Ishikawa (cell line): ENCODE results near the gene UHRF2.
A peak's percentile ranks its signal among the peaks of the same experiment; 100 is the strongest.

Source experiments
- CEBPB ChIP-seq: IDR thresholded peaks from 2 replicates; pipeline ENCODE4 v1.6.1; 2012
- CREB1 ChIP-seq: IDR thresholded peaks from 2 replicates; pipeline ENCODE4 v1.6.1; 2012; ENCODE audit warnings: low read depth
- EGR1 ChIP-seq: IDR thresholded peaks from 2 replicates; pipeline ENCODE4 v1.6.1; 2012
- EP300 ChIP-seq: IDR thresholded peaks from 2 replicates; pipeline ENCODE4 v1.6.1; 2012; ENCODE audit warnings: borderline replicate concordance
- FOXM1 ChIP-seq: IDR thresholded peaks from 2 replicates; pipeline ENCODE4 v1.6.1; 2012; ENCODE audit warnings: low read depth, borderline replicate concordance
- NFIC ChIP-seq: IDR thresholded peaks from 2 replicates; pipeline ENCODE4 v1.6.1; 2012
- RAD21 ChIP-seq: IDR thresholded peaks from 2 replicates; pipeline ENCODE4 v1.6.1; 2012; ENCODE audit warnings: low read depth
- TAF1 ChIP-seq: IDR thresholded peaks from 2 replicates; pipeline ENCODE4 v1.6.1; 2012; ENCODE audit warnings: low read depth, mild to moderate bottlenecking
- TCF12 ChIP-seq: IDR thresholded peaks from 2 replicates; pipeline ENCODE4 v1.6.1; 2012; ENCODE audit warnings: low read depth
- TEAD4 ChIP-seq: IDR thresholded peaks from 2 replicates; pipeline ENCODE4 v1.6.1; 2012
- YY1 ChIP-seq: IDR thresholded peaks from 2 replicates; pipeline ENCODE4 v1.6.1; 2012; ENCODE audit warnings: low read depth
- ZBTB7A ChIP-seq: IDR thresholded peaks from 2 replicates; pipeline ENCODE4 v1.6.1; 2012; ENCODE audit warnings: low read depth
- TF ChIP-seq, protein P1 (sequence below): IDR thresholded peaks from 2 replicates; pipeline ENCODE4 v1.6.1; 2012
- TF ChIP-seq, protein P2 (sequence below): IDR thresholded peaks from 2 replicates; pipeline ENCODE4 v1.6.1; 2012; ENCODE audit warnings: low read depth, mild to moderate bottlenecking
- TF ChIP-seq, protein P3 (sequence below): IDR thresholded peaks from 2 replicates; pipeline ENCODE4 v1.6.1; 2012

The UHRF2 gene, protein sequence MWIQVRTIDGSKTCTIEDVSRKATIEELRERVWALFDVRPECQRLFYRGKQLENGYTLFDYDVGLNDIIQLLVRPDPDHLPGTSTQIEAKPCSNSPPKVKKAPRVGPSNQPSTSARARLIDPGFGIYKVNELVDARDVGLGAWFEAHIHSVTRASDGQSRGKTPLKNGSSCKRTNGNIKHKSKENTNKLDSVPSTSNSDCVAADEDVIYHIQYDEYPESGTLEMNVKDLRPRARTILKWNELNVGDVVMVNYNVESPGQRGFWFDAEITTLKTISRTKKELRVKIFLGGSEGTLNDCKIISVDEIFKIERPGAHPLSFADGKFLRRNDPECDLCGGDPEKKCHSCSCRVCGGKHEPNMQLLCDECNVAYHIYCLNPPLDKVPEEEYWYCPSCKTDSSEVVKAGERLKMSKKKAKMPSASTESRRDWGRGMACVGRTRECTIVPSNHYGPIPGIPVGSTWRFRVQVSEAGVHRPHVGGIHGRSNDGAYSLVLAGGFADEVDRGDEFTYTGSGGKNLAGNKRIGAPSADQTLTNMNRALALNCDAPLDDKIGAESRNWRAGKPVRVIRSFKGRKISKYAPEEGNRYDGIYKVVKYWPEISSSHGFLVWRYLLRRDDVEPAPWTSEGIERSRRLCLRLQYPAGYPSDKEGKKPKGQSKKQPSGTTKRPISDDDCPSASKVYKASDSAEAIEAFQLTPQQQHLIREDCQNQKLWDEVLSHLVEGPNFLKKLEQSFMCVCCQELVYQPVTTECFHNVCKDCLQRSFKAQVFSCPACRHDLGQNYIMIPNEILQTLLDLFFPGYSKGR

DNA sequence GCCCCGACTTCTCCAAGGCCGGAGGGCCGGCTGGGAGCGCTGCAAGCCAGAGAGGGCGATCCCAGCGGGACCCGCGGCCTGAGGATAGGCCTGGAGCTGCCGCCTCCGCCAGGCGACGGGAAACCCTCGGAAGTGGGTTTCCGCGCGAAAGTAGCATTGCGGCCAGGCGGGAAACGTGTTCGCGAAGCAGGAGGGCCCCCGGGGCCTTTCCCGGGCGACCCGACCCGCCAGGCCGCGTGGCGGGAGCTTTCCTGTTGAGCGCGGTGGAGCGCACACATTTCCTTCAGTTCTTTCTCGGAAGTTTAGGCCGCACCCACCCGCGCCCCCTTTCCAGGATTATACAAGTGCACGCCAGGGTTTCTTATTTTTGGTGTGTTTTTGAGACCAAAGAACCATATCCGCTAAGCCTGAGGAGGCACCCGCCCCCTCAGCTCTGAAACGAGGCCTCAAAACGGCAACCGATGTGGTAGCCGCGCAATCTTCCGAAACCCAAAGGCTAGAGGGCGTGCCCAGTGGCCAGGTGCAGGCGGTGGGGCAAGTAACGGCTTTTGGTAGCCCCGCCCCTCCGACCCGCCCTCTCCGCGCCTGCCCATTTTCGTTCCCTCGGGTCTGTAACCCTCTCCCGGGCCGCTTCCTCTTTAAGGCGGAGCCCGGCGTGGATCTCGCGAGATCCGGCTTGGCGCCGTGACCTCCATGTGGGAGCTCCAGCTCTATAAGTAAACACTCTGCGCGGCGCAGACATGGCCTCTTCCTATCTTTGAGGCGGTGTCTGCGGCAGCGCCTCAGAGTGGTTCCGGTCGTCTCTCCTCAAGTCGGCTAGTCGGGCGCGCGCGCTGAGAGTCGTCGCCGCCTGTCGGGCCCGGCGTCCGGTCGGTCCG is at the start of gene UHRF2:
TSS of gene UHRF2 (plus strand) at position 713 of the 878 bp plus-strand sequence. CDS start 292 bp downstream, outside the sequence.
- TF ChIP-seq CEBPB (no peak), RAD21 (no peak), TEAD4 (no peak), TCF12 (no peak), YY1 (peak; percentile 84), EGR1 (no peak; the same call in 1 of the 2 replicates), NFIC (no peak), TAF1 (peak; percentile 76), CREB1 (no peak), EP300 (0 out of 2 replicates have a peak, but pooled peaks have one; percentile 8), FOXM1 (no peak), ZBTB7A (no peak)
- TF ChIP-seq, protein P1, sequence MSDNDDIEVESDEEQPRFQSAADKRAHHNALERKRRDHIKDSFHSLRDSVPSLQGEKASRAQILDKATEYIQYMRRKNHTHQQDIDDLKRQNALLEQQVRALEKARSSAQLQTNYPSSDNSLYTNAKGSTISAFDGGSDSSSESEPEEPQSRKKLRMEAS: peak; percentile 84
- TF ChIP-seq, protein P2, sequence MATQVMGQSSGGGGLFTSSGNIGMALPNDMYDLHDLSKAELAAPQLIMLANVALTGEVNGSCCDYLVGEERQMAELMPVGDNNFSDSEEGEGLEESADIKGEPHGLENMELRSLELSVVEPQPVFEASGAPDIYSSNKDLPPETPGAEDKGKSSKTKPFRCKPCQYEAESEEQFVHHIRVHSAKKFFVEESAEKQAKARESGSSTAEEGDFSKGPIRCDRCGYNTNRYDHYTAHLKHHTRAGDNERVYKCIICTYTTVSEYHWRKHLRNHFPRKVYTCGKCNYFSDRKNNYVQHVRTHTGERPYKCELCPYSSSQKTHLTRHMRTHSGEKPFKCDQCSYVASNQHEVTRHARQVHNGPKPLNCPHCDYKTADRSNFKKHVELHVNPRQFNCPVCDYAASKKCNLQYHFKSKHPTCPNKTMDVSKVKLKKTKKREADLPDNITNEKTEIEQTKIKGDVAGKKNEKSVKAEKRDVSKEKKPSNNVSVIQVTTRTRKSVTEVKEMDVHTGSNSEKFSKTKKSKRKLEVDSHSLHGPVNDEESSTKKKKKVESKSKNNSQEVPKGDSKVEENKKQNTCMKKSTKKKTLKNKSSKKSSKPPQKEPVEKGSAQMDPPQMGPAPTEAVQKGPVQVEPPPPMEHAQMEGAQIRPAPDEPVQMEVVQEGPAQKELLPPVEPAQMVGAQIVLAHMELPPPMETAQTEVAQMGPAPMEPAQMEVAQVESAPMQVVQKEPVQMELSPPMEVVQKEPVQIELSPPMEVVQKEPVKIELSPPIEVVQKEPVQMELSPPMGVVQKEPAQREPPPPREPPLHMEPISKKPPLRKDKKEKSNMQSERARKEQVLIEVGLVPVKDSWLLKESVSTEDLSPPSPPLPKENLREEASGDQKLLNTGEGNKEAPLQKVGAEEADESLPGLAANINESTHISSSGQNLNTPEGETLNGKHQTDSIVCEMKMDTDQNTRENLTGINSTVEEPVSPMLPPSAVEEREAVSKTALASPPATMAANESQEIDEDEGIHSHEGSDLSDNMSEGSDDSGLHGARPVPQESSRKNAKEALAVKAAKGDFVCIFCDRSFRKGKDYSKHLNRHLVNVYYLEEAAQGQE: no peak
- TF ChIP-seq, protein P3, sequence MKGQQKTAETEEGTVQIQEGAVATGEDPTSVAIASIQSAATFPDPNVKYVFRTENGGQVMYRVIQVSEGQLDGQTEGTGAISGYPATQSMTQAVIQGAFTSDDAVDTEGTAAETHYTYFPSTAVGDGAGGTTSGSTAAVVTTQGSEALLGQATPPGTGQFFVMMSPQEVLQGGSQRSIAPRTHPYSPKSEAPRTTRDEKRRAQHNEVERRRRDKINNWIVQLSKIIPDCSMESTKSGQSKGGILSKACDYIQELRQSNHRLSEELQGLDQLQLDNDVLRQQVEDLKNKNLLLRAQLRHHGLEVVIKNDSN: peak; percentile 51

- TF ChIP-seq ZBTB7A (no peak), NFIC (no peak), TEAD4 (no peak), TCF12 (no peak), CREB1 (no peak), EP300 (no peak), EGR1 (no peak), YY1 (no peak), CEBPB (no peak), RAD21 (no peak)
- TF ChIP-seq, protein P2: no peak
- TF ChIP-seq, protein P1: no peak
These were observed 45.7 kb upstream of the UHRF2 start for GRCh38 chr9:6367128-6367890.

DNA sequence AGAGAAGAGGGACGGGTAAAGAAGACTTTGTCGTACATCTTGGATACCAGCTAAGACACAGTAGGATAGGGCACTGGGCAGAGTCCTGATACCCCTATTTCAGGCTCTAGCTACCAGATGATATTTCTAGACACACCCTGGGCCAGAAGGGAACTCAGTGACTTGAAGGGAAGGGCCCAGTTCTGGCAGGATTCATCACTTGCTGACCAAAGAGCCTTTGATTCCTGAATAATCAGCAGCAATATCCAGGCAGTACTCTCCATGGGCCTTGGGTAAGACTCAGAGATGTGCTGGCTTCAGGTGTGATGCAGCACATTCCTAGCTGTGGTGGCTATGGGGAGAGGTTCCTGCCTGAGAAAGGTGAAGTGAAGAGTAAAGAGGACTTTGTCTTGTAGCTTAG is 44.2 kb upstream of the UHRF2 start:
- TF ChIP-seq CREB1 (no peak), FOXM1 (no peak), TCF12 (no peak), TAF1 (no peak), TEAD4 (no peak), ZBTB7A (no peak), RAD21 (no peak), EGR1 (no peak), CEBPB (no peak), EP300 (no peak), NFIC (no peak)
- TF ChIP-seq, protein P3: no peak
- TF ChIP-seq, protein P2: no peak
